Measurements from ENCODE around the gene RAF1. TPM values are rescaled to one million over a fixed set of nuclear protein-coding genes. Genes with fewer than 3 reads are reported as not detected.
"Not testable (repeated sequence)": the region's sequence is repeated elsewhere in the genome, so short reads cannot be mapped to it uniquely, and the experiment has no call there.

The RAF1 gene
- total RNA-seq, 1 experiment from 2014 or later, result 68.8 TPM

DNA sequence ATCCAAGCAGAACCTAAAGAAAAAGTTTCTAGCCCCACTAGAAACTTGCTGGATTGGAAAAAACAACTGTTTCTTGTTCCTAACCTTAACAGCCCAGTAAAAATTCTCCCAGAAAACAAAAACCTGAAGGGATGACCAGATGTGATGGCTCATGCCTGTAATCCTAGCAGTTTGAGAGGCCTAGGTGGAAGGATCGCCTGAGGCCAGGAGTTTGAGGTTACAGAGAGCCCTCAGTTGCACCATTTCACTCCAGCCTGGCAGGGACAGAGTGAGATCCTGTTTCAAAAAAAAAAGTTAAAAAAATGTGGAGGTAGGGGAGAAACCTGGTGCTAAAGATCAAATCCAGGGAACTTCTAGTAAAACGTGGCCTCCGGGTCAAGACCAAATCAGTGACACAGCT, 38.6 kb upstream of the RAF1 start:
- intact Hi-C loops (cut with micrococcal nuclease; ENCODE audit: unreplicated experiment) (no loop called here), in situ Hi-C loops (cut with HindIII; ENCODE audit: low pct_unique_long_range_greater_than_20kb, low sequenced_read_pairs) (no loop called here)
- no peak for ATAC-seq
- TF ChIP-seq, protein P1, sequence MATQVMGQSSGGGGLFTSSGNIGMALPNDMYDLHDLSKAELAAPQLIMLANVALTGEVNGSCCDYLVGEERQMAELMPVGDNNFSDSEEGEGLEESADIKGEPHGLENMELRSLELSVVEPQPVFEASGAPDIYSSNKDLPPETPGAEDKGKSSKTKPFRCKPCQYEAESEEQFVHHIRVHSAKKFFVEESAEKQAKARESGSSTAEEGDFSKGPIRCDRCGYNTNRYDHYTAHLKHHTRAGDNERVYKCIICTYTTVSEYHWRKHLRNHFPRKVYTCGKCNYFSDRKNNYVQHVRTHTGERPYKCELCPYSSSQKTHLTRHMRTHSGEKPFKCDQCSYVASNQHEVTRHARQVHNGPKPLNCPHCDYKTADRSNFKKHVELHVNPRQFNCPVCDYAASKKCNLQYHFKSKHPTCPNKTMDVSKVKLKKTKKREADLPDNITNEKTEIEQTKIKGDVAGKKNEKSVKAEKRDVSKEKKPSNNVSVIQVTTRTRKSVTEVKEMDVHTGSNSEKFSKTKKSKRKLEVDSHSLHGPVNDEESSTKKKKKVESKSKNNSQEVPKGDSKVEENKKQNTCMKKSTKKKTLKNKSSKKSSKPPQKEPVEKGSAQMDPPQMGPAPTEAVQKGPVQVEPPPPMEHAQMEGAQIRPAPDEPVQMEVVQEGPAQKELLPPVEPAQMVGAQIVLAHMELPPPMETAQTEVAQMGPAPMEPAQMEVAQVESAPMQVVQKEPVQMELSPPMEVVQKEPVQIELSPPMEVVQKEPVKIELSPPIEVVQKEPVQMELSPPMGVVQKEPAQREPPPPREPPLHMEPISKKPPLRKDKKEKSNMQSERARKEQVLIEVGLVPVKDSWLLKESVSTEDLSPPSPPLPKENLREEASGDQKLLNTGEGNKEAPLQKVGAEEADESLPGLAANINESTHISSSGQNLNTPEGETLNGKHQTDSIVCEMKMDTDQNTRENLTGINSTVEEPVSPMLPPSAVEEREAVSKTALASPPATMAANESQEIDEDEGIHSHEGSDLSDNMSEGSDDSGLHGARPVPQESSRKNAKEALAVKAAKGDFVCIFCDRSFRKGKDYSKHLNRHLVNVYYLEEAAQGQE (IDR thresholded peaks at IDR 0.05; ENCODE audit: insufficient read depth in 1 of 2, low read depth in 2 of 2, low read length in 1 of 2), result no peak
- TF ChIP-seq POLR2AphosphoS5 (IDR thresholded peaks at IDR 0.05; ENCODE audit: low read depth, low read length), result no peak
- no peak for TF ChIP-seq SIN3A (IDR thresholded peaks at IDR 0.05; ENCODE audit: borderline replicate concordance, insufficient read depth, low read depth, low read length)
- no peak for TF ChIP-seq TCF7L2 (IDR thresholded peaks at IDR 0.05; ENCODE audit: low read depth, low read length)
- TF ChIP-seq, protein P2, sequence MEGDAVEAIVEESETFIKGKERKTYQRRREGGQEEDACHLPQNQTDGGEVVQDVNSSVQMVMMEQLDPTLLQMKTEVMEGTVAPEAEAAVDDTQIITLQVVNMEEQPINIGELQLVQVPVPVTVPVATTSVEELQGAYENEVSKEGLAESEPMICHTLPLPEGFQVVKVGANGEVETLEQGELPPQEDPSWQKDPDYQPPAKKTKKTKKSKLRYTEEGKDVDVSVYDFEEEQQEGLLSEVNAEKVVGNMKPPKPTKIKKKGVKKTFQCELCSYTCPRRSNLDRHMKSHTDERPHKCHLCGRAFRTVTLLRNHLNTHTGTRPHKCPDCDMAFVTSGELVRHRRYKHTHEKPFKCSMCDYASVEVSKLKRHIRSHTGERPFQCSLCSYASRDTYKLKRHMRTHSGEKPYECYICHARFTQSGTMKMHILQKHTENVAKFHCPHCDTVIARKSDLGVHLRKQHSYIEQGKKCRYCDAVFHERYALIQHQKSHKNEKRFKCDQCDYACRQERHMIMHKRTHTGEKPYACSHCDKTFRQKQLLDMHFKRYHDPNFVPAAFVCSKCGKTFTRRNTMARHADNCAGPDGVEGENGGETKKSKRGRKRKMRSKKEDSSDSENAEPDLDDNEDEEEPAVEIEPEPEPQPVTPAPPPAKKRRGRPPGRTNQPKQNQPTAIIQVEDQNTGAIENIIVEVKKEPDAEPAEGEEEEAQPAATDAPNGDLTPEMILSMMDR (IDR thresholded peaks at IDR 0.05), result no peak
- no TSS peak for BruUV-seq (replicated peaks)
- H3K36me3 ChIP-seq (ENCODE audit: control insufficient read depth, insufficient read depth, low read length), result no peaks in the 10 kb centered on the region
- no peak for DNase-seq (ENCODE audit: low read depth, low spot score)
- ChIA-PET CTCF (no interaction called here), POLR2A (no interaction called here)
- no peaks in the 10 kb centered on the region for H3K9me3 ChIP-seq (ENCODE audit: control insufficient read depth, insufficient read depth, low read depth, low read length)
- H3K4me3 ChIP-seq (ENCODE audit: low read depth in 2 of 2, low read length in 2 of 2), result no peak overlapping the region
- no peaks in the 10 kb centered on the region for H3K27me3 ChIP-seq (ENCODE audit: control insufficient read depth, insufficient read depth, low read length)
- H3K27ac ChIP-seq (ENCODE audit: low read length), result no peak overlapping the region
- no peaks in the 10 kb centered on the region for H3K4me1 ChIP-seq (ENCODE audit: control insufficient read depth, insufficient read depth, low read length)

DNA sequence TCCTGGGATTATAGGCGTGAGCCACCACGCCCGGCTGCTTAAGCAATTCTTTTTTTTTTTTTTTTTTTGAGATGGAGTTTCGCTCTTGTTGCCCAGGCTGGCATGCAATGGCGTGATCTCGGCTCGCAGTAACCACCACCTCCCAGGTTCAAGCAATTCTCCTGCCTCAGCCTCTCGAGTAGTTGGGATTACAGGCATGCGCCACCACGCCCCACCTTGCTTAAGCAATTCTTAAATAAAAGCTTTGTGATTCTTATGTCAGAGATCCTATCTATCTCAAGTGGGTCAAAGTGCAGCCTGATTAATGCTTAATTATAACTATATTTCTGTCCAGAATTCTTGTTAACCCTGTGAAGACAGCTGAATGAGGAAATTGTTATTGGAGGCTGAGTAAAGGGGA, 37.7 kb upstream of the RAF1 start:
- BruUV-seq (replicated peaks); intact Hi-C loops (cut with micrococcal nuclease; ENCODE audit: unreplicated experiment): not testable (repeated sequence)
- POLR2A ChIA-PET, result interaction anchor here (0.7 kb wide), 1 partner anchor 1407 kb away, joined by 23 read pairs; no protein-coding TSS in a partner anchor

DNA sequence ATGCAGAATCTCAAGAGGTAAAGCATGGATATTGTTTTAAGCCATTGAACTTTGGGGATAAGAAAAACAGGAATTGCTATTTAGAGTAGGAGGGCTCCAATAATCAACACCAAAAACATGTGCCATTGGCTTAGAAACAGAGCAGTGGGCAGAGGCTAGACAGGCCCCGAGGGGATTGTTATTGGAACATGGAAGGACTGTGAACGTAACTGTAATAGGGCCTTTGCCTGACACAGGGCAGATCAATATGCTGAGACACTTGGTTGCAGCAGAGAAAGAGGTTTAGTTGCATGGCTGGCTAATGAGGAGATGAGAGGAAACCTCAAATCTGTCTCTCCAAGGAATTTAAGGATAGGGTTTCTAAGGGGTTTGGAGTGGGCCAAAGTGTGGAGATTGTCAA, 36.9 kb upstream of the RAF1 start:
- in situ Hi-C loops (cut with HindIII; ENCODE audit: low pct_unique_long_range_greater_than_20kb, low sequenced_read_pairs) (no loop called here), intact Hi-C loops (cut with micrococcal nuclease; ENCODE audit: unreplicated experiment) (no loop called here)
- BruUV-seq (replicated peaks), result no TSS peak
- ATAC-seq, result no peak
- Histone ChIP-seq H3K27me3 (ENCODE audit: control insufficient read depth, insufficient read depth, low read length) (no peaks in the 10 kb centered on the region), H3K4me1 (ENCODE audit: control insufficient read depth, insufficient read depth, low read length) (no peaks in the 10 kb centered on the region), H3K36me3 (ENCODE audit: control insufficient read depth, insufficient read depth, low read length) (no peaks in the 10 kb centered on the region), H3K9me3 (ENCODE audit: control insufficient read depth, insufficient read depth, low read depth, low read length) (no peaks in the 10 kb centered on the region), H3K4me3 (ENCODE audit: low read depth in 2 of 2, low read length in 2 of 2) (no peak overlapping the region), H3K27ac (ENCODE audit: low read length) (no peak overlapping the region)
- ChIA-PET CTCF (no interaction called here), POLR2A (interaction anchor here (0.6 kb wide), 1 partner anchor 18 kb away, joined by 3 read pairs; no protein-coding TSS in a partner anchor)
- TF ChIP-seq TCF7L2 (IDR thresholded peaks at IDR 0.05; ENCODE audit: low read depth, low read length) (no peak), POLR2AphosphoS5 (IDR thresholded peaks at IDR 0.05; ENCODE audit: low read depth, low read length) (no peak)
- TF ChIP-seq, protein P2 (IDR thresholded peaks at IDR 0.05), result no peak
- TF ChIP-seq, protein P1 (IDR thresholded peaks at IDR 0.05; ENCODE audit: insufficient read depth in 1 of 2, low read depth in 2 of 2, low read length in 1 of 2), result no peak
- DNase-seq (ENCODE audit: low read depth, low spot score), result no peak

More for the DNA sequence above, 37.7 kb upstream of the RAF1 start:
- H3K4me3 ChIP-seq (ENCODE audit: low read depth in 2 of 2, low read length in 2 of 2); CTCF ChIA-PET; H3K27ac ChIP-seq (ENCODE audit: low read length); H3K36me3 ChIP-seq (ENCODE audit: control insufficient read depth, insufficient read depth, low read length); ATAC-seq; DNase-seq (ENCODE audit: low read depth, low spot score); H3K27me3 ChIP-seq (ENCODE audit: control insufficient read depth, insufficient read depth, low read length); H3K9me3 ChIP-seq (ENCODE audit: control insufficient read depth, insufficient read depth, low read depth, low read length); H3K4me1 ChIP-seq (ENCODE audit: control insufficient read depth, insufficient read depth, low read length); in situ Hi-C loops (cut with HindIII; ENCODE audit: low pct_unique_long_range_greater_than_20kb, low sequenced_read_pairs): not testable (repeated sequence)
